TTC549 (cell line): Measurements from ENCODE around the gene PDE8A.

Experiments used
- FAIRE-seq: peaks from 2 replicates; lab custom pipeline; 2012; peaks lifted over from hg19 to GRCh38; lab: Jason Lieb, UNC

Gene PDE8A, protein sequence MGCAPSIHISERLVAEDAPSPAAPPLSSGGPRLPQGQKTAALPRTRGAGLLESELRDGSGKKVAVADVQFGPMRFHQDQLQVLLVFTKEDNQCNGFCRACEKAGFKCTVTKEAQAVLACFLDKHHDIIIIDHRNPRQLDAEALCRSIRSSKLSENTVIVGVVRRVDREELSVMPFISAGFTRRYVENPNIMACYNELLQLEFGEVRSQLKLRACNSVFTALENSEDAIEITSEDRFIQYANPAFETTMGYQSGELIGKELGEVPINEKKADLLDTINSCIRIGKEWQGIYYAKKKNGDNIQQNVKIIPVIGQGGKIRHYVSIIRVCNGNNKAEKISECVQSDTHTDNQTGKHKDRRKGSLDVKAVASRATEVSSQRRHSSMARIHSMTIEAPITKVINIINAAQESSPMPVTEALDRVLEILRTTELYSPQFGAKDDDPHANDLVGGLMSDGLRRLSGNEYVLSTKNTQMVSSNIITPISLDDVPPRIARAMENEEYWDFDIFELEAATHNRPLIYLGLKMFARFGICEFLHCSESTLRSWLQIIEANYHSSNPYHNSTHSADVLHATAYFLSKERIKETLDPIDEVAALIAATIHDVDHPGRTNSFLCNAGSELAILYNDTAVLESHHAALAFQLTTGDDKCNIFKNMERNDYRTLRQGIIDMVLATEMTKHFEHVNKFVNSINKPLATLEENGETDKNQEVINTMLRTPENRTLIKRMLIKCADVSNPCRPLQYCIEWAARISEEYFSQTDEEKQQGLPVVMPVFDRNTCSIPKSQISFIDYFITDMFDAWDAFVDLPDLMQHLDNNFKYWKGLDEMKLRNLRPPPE

GRCh38 chr15:84981711-84982300 lies at the start of gene PDE8A:
PDE8A (plus strand) TSS chr15:84981856; CDS start chr15:84982163, 307 bp downstream.
- FAIRE-seq, result no peak

DNA sequence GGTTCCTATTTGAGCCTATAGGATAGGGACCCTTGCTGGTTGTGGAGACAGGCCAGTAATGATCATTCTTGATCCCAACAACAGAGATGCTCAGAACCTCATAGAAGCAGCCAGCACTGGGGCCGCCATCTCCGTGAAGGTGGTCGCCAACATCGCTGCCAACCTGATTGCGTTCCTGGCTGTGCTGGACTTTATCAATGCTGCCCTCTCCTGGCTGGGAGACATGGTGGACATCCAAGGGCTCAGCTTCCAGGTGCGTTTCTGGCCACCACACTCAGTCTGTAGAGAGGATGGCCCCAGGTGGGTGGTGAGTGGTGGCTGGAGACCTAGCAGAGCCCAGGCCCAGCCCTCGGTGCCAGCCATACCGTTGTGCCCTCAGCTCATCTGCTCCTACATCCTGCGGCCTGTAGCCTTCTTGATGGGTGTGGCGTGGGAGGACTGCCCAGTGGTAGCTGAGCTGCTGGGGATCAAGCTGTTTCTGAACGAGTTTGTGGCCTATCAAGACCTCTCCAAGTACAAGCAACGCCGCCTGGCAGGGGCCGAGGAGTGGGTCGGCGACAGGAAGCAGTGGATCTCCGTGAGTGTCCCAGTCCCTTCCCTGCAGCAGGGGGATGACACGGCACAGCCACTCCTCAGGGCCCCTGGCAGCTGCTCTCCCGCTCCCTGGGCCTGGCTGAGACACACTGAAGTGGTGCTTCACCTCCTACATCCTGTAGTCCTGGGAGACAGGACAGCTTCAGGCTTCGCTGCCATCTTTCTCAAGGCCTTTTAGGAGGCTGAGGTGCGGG lies 46.5 kb upstream of the PDE8A start:
- FAIRE-seq, result no peak

GRCh38 chr15:84937144-84937543 lies 44.5 kb upstream of the PDE8A start:
- no peak for FAIRE-seq

GRCh38 chr15:84938726-84939125 lies 42.9 kb upstream of the PDE8A start:
- FAIRE-seq, result no peak

- FAIRE-seq, result no peak
These were observed 41.3 kb upstream of the PDE8A start for GRCh38 chr15:84940399-84940798.

DNA sequence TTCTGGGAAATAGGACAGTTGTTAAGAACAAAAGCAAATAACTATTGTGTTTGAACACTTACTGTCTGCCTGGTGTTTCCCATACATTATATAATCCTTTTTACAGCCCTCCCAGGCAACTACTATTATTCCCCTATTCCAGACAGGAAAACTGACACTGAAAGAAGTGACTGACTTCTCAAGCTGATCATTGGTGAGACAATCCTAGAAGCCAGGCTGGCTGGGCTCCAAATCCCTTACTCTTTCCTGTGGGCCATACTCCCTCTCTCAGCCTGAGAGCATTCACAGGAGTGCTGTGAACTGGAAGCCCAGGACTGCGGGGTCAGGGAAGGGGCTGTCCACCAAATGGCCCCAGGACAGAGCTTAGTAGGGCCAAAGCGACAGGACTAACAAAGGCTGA lies 39.2 kb upstream of the PDE8A start:
- FAIRE-seq, result no peak

GRCh38 chr15:84944311-84944710 lies 37.3 kb upstream of the PDE8A start:
- FAIRE-seq, result no peak

DNA sequence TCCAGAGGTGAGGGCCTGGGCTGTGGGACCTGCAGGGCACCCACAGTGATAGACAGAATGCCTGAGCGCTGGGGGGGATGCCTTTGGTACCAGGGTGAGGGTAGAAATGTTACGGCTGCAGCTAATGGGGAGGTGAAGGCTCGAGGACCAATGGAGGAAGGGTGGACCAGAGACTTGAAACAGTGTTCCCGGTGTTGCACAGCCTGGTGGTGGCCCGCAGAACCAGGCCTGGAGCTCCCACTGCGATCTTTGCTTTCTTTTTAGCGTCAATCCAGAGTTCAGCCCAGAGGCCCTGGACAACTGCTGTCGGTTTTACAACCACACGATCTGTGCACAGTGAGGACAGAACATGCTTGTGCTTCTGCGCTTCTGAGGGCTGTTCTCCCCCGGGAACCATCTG lies 36.8 kb upstream of the PDE8A start:
- FAIRE-seq, result no peak

DNA sequence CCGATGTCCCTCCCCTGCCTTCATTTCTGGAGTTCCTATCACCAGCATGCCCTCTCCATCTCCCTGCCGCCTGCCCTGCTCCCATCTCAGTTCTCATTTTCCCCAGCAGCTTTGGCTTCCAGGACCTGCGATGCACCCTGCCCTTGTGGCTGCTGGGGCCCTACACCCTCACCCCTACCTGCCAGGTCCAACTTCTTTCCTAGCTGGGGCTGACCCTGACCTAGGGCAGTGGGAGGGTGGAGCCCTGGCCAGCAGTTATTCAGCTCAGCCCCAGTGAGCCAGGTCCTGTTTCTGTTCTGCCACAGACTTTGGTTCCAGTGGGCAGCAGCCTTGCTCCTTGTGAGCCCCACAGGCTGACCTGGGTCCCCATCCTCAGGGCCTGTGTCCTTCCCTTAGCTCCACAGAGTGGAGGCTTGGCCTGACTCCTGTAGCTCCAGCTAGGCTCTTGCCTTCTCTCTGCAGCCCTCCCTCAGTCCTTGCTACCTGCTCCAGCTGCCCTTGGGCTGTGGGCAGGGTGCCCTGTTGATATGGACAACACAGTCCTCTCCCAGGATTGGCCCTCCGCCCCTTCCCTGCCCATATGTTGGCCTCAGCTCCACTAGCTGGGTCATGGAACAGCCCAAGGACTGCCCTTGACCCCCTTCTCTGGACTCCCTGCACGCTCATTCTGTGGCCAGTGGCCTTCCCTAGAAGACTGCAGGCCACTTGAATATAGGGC lies 34.7 kb upstream of the PDE8A start:
- FAIRE-seq, result no peak

DNA sequence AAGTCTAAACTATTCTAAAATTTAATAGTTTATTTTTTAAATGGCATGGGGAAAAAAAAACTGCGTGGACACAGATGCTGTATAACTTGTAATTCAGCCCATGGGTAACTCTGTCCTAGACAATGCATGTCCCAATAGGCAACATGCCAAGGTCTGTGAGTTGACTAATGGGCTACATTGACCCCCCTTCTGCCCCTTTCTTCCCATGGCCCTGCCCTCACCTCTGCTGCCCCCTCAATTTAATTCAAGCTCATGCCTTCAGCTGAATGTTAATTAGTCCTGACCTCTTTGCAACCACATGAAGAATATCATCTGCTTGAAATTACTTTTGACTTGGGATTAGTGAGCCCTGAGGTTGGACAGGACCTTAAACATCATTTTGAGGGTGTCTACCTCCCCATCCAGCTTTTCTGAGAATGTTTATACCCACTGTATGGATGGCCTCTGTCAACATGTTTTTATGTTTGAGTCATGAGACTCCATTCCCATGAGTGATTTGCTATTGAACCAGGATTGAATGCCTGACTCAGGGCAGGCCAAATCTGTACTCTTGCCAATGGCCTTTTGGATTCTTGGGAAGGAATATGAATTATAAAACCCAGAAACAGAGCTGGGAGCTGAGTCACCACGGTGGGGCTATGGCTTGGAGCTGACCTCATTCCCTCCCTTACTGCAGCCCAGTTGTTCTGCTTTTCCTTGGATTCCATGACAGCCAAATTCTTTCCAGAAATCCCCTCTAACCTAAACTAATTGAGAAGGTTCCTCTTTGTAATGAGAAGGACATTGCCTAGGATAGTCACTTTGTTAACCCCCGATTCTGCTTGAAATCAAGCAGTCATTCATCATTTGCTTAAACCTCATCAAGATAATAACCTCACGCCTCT lies 33.5 kb upstream of the PDE8A start:
- FAIRE-seq, result no peak

- no peak for FAIRE-seq
These were observed 32.6 kb upstream of the PDE8A start for GRCh38 chr15:84949043-84949442.

- FAIRE-seq, result no peak
These were observed 31.6 kb upstream of the PDE8A start for GRCh38 chr15:84949845-84950569.

GRCh38 chr15:84950570-84951111 lies 31.0 kb upstream of the PDE8A start:
- FAIRE-seq, result no peak

DNA sequence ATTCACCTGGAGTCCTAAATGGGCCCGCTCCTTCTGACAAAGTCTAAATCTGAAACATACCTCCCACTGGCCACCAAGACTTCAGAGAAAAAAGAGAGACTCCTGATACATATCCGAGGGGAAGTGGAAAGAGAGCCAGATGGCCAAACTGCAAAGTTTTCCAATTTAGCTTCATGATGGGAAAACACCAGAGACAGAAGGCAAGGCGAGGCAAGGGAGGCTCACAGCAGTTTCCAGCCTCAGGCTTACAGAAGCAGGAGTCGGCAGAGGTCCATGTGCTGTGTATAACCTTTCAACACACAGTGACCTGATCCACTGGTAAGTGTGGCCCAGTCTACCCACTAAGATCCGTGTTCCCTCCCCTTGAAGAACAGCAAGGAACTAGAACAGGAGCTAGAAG lies 29.9 kb upstream of the PDE8A start:
- FAIRE-seq, result no peak

DNA sequence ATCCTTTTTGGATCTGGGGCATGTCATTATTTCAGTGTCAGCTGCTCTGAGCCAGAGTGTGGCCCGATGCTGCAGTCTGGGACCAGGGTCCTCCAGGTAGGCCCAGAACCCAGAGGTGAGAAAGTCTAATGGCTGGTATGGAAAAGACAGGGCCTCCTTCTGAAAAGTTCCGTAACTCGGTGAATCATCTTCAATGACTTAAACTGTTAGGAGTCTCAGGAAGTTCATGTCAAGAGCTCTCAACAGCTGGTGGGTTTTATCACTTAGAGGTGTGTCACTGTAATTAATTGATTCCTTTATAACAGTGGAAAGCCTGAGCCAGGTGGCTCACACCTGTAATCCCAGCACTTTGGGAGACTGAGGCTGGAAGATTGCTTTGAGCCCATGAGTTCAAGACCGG lies 28.5 kb upstream of the PDE8A start:
- no peak for FAIRE-seq

GRCh38 chr15:84953726-84954125 lies 27.9 kb upstream of the PDE8A start:
- FAIRE-seq, result no peak

DNA sequence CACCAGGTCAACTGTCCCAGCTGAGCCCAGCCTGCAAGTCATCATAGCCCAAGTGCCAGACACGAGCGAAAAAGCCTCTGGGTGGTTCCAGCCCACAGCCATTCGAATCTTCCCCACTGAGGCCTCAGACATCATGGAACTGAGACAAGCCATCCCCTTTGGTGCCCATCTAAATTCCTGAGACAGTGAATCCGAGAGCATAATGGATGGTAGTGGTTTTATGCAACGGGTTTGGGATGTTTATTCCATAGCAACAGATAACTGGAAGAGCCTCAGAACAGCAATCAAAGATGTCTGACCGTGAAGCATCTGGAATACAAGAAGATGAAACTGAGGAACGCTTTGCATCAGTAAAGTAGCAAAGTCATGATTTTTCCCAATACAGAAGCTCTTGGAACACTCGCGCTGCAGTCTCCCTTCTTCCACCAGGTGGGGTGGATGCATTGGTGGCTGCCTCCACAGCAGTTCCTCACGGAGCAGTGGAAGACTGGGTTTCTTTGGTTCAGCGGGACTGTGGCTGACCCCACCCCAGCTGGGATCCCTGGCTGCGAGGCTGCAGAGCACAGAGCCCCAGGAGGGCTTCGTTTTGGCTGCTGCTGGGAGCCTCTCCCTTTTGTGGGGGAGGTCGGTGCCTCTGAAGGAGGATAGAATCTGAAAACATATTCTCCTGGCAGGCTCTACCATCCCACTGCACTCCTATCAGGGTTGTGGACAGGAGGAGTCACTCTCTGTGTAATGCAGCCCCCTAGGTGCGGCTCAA lies 26.4 kb upstream of the PDE8A start:
- FAIRE-seq, result no peak

DNA sequence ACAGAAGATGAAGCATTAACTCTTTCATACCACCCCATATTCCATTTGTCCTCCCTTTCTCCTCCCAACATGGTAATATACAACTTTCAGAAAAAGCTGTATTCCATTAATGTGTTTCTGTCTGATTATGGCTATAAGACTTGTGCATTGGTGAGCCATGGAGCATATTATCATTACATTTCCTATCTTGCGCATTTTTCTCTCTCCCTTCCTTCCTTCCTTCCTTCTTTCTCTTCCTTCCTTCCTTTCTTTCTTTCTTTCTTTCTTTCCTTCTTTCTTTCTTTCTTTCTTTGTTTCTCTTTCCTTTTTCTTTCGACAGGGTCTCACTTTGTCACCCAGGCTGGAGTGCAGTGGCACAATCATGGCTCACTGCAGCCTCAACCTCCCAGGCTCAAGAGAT lies 25.5 kb upstream of the PDE8A start:
- no peak for FAIRE-seq
